ENCODE data around the gene NTRK3. TPM values are rescaled to one million over a fixed set of nuclear protein-coding genes. Genes with fewer than 3 reads are reported as not detected.

NTRK3 gene
- total and polyA plus RNA-seq, 2 of the 8 experiments (the other 6 are each of a cell fraction or from before 2014, with no cell fraction given), result 4.5 to 6.8 TPM

DNA sequence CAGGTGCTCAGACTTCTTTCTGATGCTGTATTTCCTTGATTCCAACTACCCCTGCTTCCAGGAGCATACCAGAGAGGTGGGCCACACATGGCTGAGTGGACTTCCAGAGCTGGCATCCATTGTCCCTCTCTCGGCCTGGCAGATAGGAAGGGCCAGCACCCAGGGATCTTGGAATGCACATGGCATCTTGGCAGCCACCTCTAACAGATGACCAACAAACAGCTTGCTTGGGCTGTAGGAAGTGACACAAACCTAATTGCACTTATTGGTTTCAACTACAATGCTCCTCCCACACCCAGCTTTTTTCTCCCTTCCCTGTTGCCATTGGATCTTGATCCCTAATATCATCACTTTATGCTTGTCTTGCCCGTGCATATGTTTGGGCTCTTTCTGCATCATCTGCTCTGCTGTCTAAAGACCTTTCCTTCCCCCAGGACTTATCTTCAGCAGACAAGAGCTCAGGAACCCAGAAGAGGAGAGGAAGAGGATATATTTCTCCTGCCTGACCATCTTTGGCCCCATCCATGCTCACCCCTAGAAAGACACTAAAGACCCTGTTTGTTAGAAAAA is 294.6 kb downstream of the NTRK3 start:
- Histone ChIP-seq H3K18ac (ENCODE audit: extremely low read depth, low read length) (no peak overlapping the region), H3K14ac (ENCODE audit: insufficient read length) (no peak overlapping the region), H3K9ac (replicated peaks in 1 of 4; ENCODE audit: extremely low read depth in 1 of 4, low read depth in 3 of 4, low read length in 3 of 4) (no peak overlapping the region), H3K27ac (ENCODE audit: low read depth, low read length) (no peak overlapping the region), H2BK12ac (ENCODE audit: low read depth, low read length) (no peak overlapping the region), H3K4me1 (replicated peaks in 1 of 4; ENCODE audit: control insufficient read depth in 3 of 4, insufficient read depth in 4 of 4, low read length in 3 of 4) (no peaks in the 10 kb centered on the region), H3K36me3 (ENCODE audit: control insufficient read depth in 2 of 4, insufficient read depth in 4 of 4, low read length in 3 of 4) (no peaks in the 10 kb centered on the region), H3K4me3 (ENCODE audit: extremely low read depth in 1 of 4, insufficient read depth in 2 of 4, low read depth in 3 of 4, low read length in 4 of 4) (no peak overlapping the region), H2BK15ac (ENCODE audit: low read length) (no peak overlapping the region), H4K5ac (ENCODE audit: insufficient read length, low read depth, low read length) (no peak overlapping the region), H4K91ac (replicated peaks; ENCODE audit: insufficient read length, low read length) (no peak overlapping the region), H3K56ac (replicated peaks; ENCODE audit: insufficient read length, low read depth, low read length) (no peak overlapping the region), H3K23me2 (ENCODE audit: low read depth, low read length) (no peaks in the 10 kb centered on the region), H4K20me1 (replicated peaks in 1 of 2; ENCODE audit: control insufficient read depth in 1 of 2, insufficient read depth in 2 of 2, low read length in 2 of 2) (no peaks in the 10 kb centered on the region), H4K8ac (ENCODE audit: extremely low read depth, insufficient read depth, low read length) (no peak overlapping the region), H3K9me3 (ENCODE audit: insufficient read depth in 2 of 2, low read depth in 1 of 2, low read length in 1 of 2) (no peaks in the 10 kb centered on the region), H2BK5ac (ENCODE audit: low read depth, low read length) (no peak overlapping the region), H3K4ac (replicated peaks; ENCODE audit: insufficient read length, low read depth, low read length) (no peak overlapping the region), H3K23ac (ENCODE audit: insufficient read length) (no peak overlapping the region), H2AFZ (ENCODE audit: low read length) (no peak overlapping the region), H2BK120ac (replicated peaks; ENCODE audit: low read depth, low read length) (no peak overlapping the region), H3K4me2 (ENCODE audit: insufficient read depth in 1 of 2, low read depth in 2 of 2, low read length in 2 of 2) (no peak overlapping the region), H2AK5ac (ENCODE audit: low read depth, low read length) (no peak overlapping the region), H3K27me3 (replicated peaks in 1 of 4; ENCODE audit: control insufficient read depth in 3 of 4, extremely low read depth in 1 of 4, insufficient read depth in 3 of 4, low read length in 3 of 4) (no peaks in the 10 kb centered on the region; a peak in 1 of 7 replicates), H3K79me1 (ENCODE audit: low read depth, low read length) (no peaks in the 10 kb centered on the region), H3K79me2 (ENCODE audit: control insufficient read depth in 1 of 2, insufficient read depth in 2 of 2, low read length in 2 of 2) (no peaks in the 10 kb centered on the region), H2BK20ac (ENCODE audit: low read length) (no peak overlapping the region)
- ChIA-PET CTCF (ENCODE audit: partially characterized antibody) (interaction anchor here (1.3 to 2.4 kb wide), 3 partner anchors 9 to 15 kb away, joined by 3 to 6 read pairs (median 4); no protein-coding TSS in a partner anchor), POLR2A (ENCODE audit: partially characterized antibody) (no interaction called here)
- TF ChIP-seq NRF1 (IDR thresholded peaks at IDR 0.05; ENCODE audit: low read depth, low read length) (no peak), EGR1 (IDR thresholded peaks at IDR 0.05; ENCODE audit: borderline replicate concordance, low read depth, low read length) (no peak), GTF2F1 (IDR thresholded peaks at IDR 0.05; ENCODE audit: borderline replicate concordance, low read depth, low read length) (no peak), SP4 (IDR thresholded peaks at IDR 0.05; ENCODE audit: low read length) (no peak), RNF2 (IDR thresholded peaks at IDR 0.05; ENCODE audit: borderline replicate concordance, low read depth, low read length, missing control alignments, poor library complexity, severe bottlenecking) (no peak), RBBP5 (IDR thresholded peaks at IDR 0.05; ENCODE audit: borderline replicate concordance, low read depth, low read length) (no peak), CBX5 (IDR thresholded peaks at IDR 0.05; ENCODE audit: low read depth, low read length) (no peak)
- TF ChIP-seq, protein P1, sequence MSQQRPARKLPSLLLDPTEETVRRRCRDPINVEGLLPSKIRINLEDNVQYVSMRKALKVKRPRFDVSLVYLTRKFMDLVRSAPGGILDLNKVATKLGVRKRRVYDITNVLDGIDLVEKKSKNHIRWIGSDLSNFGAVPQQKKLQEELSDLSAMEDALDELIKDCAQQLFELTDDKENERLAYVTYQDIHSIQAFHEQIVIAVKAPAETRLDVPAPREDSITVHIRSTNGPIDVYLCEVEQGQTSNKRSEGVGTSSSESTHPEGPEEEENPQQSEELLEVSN (IDR thresholded peaks at IDR 0.05), result no peak
- FAIRE-seq (no peak), DNase-seq (ENCODE audit: low read depth in 1 of 2, low spot score in 2 of 2) (no peak)
- 89% methylated on average over 2 of the region's 2 CpGs; no CpG with 5 or more reads in 1 of the 2 experiments for WGBS, 2 experiments (ENCODE audit: extremely low coverage in 1 of 2, insufficient coverage in 1 of 2, insufficient read length in 1 of 2, insufficient replicate concordance in 2 of 2, low coverage in 1 of 2, low lambda C conversion rate in 2 of 2, missing lambda C conversion rate in 1 of 2)
